RCC 7860 (cell line): Measurements from ENCODE around the gene NTM.

Experiments
- DNase-seq: peaks from one replicate; pipeline ENCODE4 v3.0.0-alpha.2; 2015; ENCODE audit warnings: low spot score
- FAIRE-seq: peaks from 2 replicates; lab custom pipeline; 2012; peaks lifted over from hg19 to GRCh38; lab: Jason Lieb, UNC

Gene NTM

GRCh38 chr11:132114185-132114584 is 743.8 kb downstream of the NTM start:
- no peak for DNase-seq

DNA sequence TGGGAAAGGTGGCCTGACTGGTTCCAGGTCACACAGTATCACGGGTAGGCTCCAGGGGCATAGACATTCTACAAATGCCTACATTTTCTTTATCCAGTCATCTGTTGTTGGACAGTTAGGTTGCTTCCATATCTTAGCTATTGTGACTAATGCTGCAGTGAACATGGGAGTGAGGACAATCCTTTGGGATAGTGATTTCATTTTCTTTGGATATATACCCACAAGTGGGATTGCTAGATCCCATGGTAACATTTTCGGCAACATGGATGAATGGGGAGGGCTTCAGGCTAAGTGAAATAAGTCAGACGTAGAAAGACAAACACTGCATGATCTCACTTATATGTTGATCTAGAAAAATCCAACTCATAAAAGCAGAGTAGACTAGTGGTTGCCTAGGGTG is 744.3 kb downstream of the NTM start:
- FAIRE-seq (no peak), DNase-seq (no peak)

More at GRCh38 chr11:132114185-132114584, 743.8 kb downstream of the NTM start:
- FAIRE-seq = no peak

- FAIRE-seq = no peak
- DNase-seq = no peak
Observed at GRCh38 chr11:132115454-132115853, 745.0 kb downstream of the NTM start.

DNA sequence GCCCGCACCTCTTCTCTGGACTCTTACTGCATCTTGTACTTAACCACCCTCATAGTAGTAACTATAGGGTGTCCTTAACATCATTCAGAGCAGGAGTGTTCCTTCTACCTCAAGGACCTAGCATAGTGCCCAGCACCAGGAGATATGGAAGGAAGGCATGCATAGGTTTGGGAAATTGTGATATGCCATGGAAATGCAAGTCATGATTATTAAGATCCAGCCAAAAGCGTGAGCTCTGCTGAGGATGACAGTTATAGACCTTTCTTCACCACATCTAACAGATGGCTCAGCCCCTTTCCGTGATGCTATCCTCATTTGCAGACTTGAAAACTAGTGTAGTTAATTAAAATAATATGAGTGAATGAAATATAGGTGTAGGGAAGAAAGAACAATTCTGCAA is 746.1 kb downstream of the NTM start:
- FAIRE-seq = no peak
- no peak for DNase-seq

DNA sequence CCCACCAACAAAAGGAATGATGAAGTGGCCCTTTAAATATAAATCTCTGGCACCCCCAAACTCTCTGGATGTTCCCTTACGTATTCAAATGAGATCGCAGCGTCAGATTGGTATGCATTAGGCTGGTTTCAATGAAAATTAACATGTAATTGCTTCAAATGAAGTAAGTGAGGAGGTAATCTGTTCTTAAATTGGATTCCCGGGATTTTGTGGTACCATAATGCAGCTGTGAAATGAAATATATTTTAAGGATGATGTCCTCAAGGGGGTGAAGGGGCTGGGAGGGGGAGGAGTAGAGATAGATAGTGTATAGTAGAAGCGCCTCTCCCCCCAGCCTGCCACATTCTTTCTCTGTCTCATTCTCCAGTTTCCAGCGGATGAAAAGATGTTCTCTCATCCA is 748.2 kb downstream of the NTM start:
- DNase-seq (no peak), FAIRE-seq (no peak)

DNA sequence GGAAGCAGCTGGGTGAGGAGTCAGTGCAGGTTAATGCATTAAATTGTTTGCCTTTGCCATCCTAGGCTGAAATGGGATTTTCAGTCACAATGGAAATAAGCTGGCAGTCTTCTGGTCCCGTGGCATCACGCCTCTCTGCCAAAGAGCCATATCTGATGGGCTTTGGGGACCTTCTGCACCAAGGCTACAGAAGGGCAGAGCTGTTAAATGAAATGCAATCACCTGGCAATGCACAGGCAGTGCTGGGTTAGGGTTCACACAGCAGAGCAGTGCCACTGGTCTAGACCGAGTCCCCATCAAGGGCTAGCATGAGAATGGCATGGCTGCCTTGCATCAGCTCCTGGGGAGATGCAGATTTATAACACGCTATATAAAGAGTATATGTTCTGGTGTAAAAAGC is 749.2 kb downstream of the NTM start:
- DNase-seq = no peak
- FAIRE-seq = no peak

DNA sequence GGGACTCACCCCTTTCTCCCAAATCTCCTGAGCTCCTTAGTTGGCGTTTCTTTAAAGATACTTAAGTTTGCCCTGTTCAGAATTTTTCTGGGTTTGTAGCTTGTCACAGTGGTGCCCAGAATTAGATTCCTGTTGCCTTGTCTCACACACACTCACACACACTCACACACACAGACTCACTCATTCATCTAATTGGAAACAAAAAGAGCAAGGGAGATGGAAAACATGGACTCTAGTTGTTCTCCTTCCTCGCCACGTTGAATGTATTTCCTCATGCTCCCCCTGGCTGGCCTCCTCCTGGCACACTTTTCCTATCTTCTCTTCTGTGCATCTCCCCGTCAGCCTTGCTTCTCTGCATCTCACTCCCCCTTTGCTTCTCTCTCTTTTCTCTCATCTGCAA is 752.3 kb downstream of the NTM start:
- no peak for FAIRE-seq
- no peak for DNase-seq

DNA sequence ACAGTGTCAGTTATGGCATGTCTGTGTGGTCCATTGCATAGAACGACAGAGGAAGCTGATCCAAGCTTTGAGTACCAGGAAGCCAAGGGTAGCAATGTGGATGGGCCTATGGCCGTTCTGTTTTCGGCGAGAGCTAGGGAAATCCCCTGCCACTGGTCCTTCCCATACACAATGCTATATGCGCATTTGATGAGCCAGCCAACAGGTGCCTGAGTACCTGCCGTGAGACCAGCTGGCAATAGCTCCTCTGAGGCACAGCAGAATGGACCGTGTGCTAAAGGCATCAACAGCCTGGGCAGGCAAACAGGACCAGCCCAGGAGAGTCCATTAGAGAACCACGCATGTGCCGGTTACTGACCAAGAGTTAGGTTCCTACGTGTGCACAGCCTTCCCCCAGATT is 753.0 kb downstream of the NTM start:
- no peak for FAIRE-seq
- DNase-seq = no peak

GRCh38 chr11:132123854-132124835 is 753.7 kb downstream of the NTM start:
- FAIRE-seq (no peak), DNase-seq (no peak)

DNA sequence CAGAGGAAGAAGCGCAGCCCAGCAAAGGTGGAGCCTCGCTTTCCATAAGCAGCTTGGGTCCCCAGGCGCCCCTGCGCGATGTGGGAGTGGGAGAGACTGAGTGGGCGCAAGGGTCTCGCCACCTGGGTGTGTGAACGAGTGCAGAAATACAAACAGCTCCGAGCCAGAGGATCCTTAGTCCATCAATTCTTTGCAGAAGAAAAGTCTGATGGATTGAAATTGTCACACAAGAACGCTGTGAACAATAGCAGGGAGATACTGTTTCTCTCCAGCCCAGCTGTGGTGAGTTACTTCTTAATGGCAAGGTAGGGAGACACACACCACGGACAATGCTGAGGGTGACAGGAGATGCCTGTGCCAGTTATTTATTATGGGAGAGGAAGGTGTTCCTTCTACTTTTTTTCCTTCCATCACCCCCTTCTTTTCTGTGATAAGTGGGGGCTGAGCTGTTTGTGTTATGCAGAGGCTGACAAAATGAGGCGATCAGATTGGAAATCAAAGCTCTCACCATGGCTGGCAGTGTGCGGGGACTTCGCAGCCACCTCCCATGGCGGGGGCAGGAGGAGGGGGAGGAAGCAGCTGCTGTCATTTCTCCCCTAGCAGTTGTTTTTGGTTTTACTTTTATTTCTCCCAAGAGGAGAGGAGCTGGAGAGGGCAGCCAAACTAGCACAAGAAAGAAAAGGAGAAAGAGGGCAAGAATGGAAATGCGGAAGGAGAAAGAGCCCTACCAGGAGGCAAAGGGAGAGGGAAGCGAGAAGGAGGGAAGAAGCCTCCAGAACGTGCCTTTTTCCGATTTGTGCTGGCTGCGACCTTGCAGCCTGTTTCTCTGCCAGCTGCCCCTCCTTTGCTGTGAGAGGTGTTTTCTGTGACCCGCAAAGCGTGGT is 755.8 kb downstream of the NTM start:
- no peak for FAIRE-seq
- no peak for DNase-seq

- DNase-seq (no peak), FAIRE-seq (no peak)
Observed at GRCh38 chr11:132126973-132127899, 756.8 kb downstream of the NTM start.

DNA sequence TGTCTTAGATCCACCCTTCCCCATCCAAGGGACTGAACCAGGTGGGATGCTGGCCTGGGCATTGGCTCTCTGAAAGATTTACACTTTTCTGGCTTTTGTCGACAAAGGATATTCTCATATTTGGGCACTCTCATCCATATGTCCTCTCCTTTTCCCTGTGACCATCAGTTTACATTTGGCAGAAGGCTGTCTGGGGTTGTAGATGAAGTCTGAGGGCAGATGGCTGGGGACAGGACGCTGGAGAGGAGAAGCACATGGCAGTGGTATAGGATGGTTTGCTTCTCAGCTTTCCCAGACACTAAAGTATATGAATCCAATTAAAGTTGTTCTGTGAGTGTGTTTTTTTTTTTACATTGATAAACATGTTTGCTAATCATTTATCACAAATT is 757.5 kb downstream of the NTM start:
- DNase-seq = no peak
- FAIRE-seq = no peak

GRCh38 chr11:132131047-132131446 is 760.6 kb downstream of the NTM start:
- no peak for DNase-seq
- no peak for FAIRE-seq

GRCh38 chr11:132131961-132132360 is 761.5 kb downstream of the NTM start:
- DNase-seq = no peak
- no peak for FAIRE-seq

DNA sequence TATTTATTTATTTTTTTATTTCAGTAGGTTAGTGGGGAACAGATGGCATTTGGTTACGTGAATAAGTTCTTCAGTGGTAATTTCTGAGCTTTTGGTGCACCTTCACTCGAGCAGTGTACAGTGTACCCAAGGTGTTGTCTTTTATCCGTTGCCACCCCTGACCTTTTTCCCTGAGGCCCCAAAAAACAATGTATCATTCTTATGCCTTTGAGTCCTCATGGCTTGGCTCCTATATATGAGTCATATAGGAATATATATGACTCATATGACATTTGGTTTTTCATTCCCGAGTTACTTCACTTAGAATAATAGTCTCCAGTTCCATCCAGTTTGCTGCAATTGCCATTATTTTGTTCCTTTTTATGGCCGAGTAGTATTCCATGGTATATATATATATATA is 763.9 kb downstream of the NTM start:
- FAIRE-seq (no peak), DNase-seq (no peak)

DNA sequence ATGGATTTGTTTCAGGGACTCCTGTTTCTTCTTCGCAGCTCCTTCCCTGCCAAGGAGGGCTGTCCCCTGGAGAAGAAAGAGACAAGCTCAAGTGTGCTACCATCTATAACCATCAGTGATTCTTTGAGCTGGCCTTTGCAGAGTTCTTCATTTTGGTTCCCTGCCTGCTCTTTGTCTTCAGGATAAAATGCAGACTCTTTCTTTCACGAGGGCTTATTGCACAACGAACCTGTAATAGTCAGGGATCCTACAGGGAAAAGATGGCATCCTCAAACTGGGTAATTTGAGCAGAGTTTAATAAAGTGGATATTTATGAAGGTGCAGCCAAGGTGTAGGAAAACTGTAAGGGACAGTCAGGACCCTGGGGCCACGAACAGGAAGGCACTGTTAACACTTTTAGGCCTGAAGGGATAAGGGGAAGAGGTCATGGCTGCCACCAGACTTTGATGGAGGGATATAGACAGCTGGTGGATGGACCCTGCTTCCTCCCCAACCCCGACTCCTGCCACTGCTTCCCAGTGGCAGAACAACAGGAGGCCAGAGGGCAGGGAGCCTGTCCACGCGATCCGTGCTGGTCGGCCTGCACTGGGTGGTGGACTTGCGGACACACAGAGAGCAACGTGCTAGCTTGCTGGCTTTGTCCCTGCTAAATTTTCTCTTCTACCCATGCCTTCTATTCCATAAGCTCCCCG is 767.0 kb downstream of the NTM start:
- FAIRE-seq = no peak
- no peak for DNase-seq

GRCh38 chr11:132137981-132138313 is 767.5 kb downstream of the NTM start:
- no peak for FAIRE-seq
- no peak for DNase-seq

DNA sequence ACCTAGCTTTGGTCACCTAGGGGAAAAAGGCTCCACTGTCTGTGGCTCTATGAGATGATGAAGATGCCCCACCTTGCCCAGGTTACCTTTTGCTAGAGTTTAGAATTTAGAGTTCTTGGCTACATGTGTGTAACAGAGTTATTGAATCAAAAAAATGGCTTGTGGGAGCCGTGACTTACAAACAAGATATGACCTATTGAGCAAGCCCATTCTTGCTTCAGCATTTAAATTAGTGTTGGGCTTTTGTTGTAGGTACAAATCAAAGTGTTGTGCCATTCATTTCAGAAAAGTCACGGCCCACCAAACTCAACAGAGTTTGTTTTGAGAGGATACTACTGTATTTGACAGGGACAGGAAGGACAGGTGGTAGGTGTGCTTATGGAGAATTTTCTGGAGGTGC is 768.8 kb downstream of the NTM start:
- no peak for FAIRE-seq
- no peak for DNase-seq

DNA sequence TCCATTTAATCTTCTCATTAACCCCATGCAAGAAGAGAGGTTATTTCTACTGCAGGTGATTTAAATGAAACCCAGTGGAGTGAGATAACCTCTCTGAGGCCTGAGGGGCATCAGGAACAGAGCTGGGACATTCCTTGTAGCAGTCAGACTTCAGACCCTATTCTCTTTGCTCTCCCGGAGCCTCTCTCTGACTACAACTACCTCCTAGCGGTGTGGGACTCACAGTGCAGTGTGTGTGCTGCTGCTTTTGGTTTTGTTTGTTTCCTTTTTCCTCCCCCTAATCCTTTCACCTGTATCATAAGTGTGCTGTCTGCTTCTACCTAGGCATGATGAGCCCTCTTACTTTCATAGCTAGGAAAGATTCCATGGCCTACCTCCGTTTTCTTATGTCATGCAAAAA is 769.6 kb downstream of the NTM start:
- DNase-seq = no peak
- no peak for FAIRE-seq

DNA sequence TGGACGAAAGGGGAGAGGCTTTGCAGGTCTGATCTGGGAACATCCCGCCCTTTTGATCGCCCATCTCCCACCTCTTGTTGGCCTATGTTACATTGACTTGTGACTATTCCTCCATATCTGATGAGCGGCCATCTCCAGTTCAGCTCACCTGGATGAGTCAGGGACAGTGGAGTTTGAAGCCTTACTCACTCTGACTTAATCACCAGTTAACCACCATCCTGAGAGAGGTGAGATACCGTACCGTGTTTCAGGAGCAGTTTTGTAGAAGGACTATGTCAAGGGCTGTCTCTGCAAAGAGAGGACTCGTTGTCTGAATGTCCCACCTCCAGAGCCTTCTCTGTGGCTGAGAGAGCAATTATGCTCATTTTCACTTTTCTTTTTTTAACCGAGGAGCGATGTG is 771.7 kb downstream of the NTM start:
- FAIRE-seq (no peak), DNase-seq (no peak)
